Measurements from ENCODE around the gene NAPEPLD.

Gene NAPEPLD

DNA sequence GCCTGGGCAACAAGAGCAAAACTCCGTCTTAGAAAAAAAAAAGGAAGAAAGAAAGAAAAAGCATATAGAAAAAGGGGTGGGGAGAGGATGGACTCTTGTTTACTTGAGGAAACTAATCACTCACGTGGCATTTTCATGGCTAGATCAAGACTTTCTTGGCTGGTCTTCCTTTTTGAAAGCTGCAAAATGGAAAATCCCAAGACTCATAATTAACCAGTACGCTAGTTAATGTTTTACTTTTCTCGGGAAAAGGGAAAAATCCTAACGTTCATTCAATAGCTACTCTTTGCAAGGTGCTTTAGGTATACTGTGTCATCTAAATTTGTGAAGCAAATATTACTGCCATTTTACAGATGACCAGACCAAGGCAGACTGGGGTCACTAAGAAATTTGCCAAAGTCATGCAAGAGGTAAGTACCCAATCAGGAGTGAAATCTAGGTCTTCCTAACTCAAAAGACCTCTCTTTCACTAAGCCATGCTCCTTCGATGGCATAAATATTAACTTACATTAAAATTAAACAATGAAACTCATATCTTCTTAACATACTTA is 24.4 kb downstream of the NAPEPLD start:
- Histone ChIP-seq H4K20me1 (ENCODE audit: insufficient read depth, low read length) (no peaks in the 10 kb centered on the region), H3K36me3 (replicated peaks; ENCODE audit: insufficient read depth, low read length) (no peaks in the 10 kb centered on the region), H3K9me2 (replicated peaks; ENCODE audit: insufficient read depth, low read length) (no peaks in the 10 kb centered on the region), H3K4me1 (ENCODE audit: low read length) (no peaks in the 10 kb centered on the region), H2AFZ (ENCODE audit: low read length) (no peak overlapping the region), H3K79me2 (ENCODE audit: low read length) (no peaks in the 10 kb centered on the region), H3F3A (ENCODE audit: insufficient read depth, low read length) (no peaks in the 10 kb centered on the region), H3K4me3 (ENCODE audit: low read length) (no peak overlapping the region), H3K9me3 (replicated peaks; ENCODE audit: insufficient read depth, low read length) (no peaks in the 10 kb centered on the region), H3K27ac (ENCODE audit: low read length) (no peak overlapping the region), H3K4me2 (ENCODE audit: low read depth, low read length) (no peak overlapping the region), H3K27me3 (replicated peaks; ENCODE audit: insufficient read depth, low read length) (no peaks in the 10 kb centered on the region), H3K9ac (ENCODE audit: low read length) (no peak overlapping the region)
- DNase-seq, result no peak
- TF ChIP-seq EZH2phosphoT487 (IDR thresholded peaks at IDR 0.05; ENCODE audit: low read length) (no peak), EZH2 (optimal IDR thresholded peaks at IDR 0.05; ENCODE audit: low read depth, low read length) (no peak)
- TF ChIP-seq, protein P1, sequence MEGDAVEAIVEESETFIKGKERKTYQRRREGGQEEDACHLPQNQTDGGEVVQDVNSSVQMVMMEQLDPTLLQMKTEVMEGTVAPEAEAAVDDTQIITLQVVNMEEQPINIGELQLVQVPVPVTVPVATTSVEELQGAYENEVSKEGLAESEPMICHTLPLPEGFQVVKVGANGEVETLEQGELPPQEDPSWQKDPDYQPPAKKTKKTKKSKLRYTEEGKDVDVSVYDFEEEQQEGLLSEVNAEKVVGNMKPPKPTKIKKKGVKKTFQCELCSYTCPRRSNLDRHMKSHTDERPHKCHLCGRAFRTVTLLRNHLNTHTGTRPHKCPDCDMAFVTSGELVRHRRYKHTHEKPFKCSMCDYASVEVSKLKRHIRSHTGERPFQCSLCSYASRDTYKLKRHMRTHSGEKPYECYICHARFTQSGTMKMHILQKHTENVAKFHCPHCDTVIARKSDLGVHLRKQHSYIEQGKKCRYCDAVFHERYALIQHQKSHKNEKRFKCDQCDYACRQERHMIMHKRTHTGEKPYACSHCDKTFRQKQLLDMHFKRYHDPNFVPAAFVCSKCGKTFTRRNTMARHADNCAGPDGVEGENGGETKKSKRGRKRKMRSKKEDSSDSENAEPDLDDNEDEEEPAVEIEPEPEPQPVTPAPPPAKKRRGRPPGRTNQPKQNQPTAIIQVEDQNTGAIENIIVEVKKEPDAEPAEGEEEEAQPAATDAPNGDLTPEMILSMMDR (IDR thresholded peaks at IDR 0.05; ENCODE audit: low read length), result no peak

DNA sequence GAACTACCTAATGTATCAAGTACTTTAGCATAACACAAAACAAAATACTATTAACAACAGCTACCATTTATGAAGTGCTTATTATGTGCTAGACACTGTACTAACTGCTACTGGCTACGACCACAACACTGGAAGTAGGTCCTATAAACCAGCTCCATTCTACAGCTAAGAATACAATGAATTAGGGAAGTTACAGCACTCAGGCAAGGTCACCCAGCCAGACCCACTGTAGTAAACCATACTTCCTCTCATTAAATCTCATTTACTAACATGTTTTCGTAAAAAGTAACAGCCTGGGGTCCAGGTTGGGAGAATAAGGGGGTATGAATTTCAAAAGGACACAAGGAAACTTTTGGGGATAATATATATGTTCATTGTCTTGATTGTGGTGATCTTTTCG is 25.4 kb downstream of the NAPEPLD start:
- no peak overlapping the region for H3K4me2 ChIP-seq (ENCODE audit: low read depth, low read length)

DNA sequence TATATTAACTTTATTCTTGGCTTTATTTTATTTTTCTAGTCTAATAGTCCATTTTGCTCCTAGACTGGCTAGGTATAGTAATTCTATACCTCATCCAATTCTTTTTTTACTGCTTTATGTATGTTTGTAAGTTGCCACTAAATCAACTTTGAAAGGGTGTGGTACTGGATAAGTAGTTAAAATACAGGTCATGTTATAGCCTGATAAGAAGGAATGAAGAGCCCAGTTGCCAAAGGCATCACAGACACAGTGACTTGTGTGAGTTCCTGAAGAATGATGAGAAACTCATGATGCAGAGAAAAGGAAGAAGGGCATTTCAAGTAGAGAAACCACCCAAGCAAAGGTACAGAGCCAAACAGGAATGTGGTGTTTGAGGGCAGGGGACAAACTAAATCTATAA is 27.3 kb downstream of the NAPEPLD start:
- Histone ChIP-seq H3K9me2 (replicated peaks; ENCODE audit: insufficient read depth, low read length) (no peaks in the 10 kb centered on the region), H3K4me3 (ENCODE audit: low read length) (no peak overlapping the region), H2AFZ (ENCODE audit: low read length) (no peak overlapping the region), H3K9ac (ENCODE audit: low read length) (no peak overlapping the region), H3K36me3 (replicated peaks; ENCODE audit: insufficient read depth, low read length) (no peaks in the 10 kb centered on the region), H3K4me2 (ENCODE audit: low read depth, low read length) (no peak overlapping the region), H4K20me1 (ENCODE audit: insufficient read depth, low read length) (no peaks in the 10 kb centered on the region), H3K79me2 (ENCODE audit: low read length) (no peaks in the 10 kb centered on the region), H3K27ac (ENCODE audit: low read length) (no peak overlapping the region), H3K4me1 (ENCODE audit: low read length) (no peaks in the 10 kb centered on the region), H3K27me3 (replicated peaks; ENCODE audit: insufficient read depth, low read length) (no peaks in the 10 kb centered on the region), H3F3A (ENCODE audit: insufficient read depth, low read length) (no peaks in the 10 kb centered on the region), H3K9me3 (replicated peaks; ENCODE audit: insufficient read depth, low read length) (no peaks in the 10 kb centered on the region)
- TF ChIP-seq EZH2 (optimal IDR thresholded peaks at IDR 0.05; ENCODE audit: low read depth, low read length) (no peak), EZH2phosphoT487 (IDR thresholded peaks at IDR 0.05; ENCODE audit: low read length) (no peak)
- TF ChIP-seq, protein P1 (IDR thresholded peaks at IDR 0.05; ENCODE audit: low read length), result no peak
- no peak for DNase-seq

More for the DNA sequence above, 25.4 kb downstream of the NAPEPLD start:
- Histone ChIP-seq H3K36me3 (replicated peaks; ENCODE audit: insufficient read depth, low read length) (no peaks in the 10 kb centered on the region), H3F3A (ENCODE audit: insufficient read depth, low read length) (no peaks in the 10 kb centered on the region), H4K20me1 (ENCODE audit: insufficient read depth, low read length) (no peaks in the 10 kb centered on the region), H3K9me3 (replicated peaks; ENCODE audit: insufficient read depth, low read length) (no peaks in the 10 kb centered on the region), H3K27ac (ENCODE audit: low read length) (no peak overlapping the region), H3K9ac (ENCODE audit: low read length) (no peak overlapping the region), H3K27me3 (replicated peaks; ENCODE audit: insufficient read depth, low read length) (no peaks in the 10 kb centered on the region), H3K4me3 (ENCODE audit: low read length) (no peak overlapping the region), H3K9me2 (replicated peaks; ENCODE audit: insufficient read depth, low read length) (no peaks in the 10 kb centered on the region), H3K4me1 (ENCODE audit: low read length) (no peaks in the 10 kb centered on the region), H2AFZ (ENCODE audit: low read length) (no peak overlapping the region), H3K79me2 (ENCODE audit: low read length) (no peaks in the 10 kb centered on the region)
- no peak for TF ChIP-seq EZH2phosphoT487 (IDR thresholded peaks at IDR 0.05; ENCODE audit: low read length)
- no peak for TF ChIP-seq EZH2 (optimal IDR thresholded peaks at IDR 0.05; ENCODE audit: low read depth, low read length)
- TF ChIP-seq, protein P1 (IDR thresholded peaks at IDR 0.05; ENCODE audit: low read length), result no peak
- no peak for DNase-seq
